ENCODE results near the gene PGS1. TPM values are rescaled to one million over a fixed set of nuclear protein-coding genes. Genes with fewer than 3 reads are reported as not detected.

The PGS1 gene
- total and polyA plus RNA-seq, 2 of the 8 experiments (the other 6 are each of a cell fraction or from before 2014, with no cell fraction given), result 46.7 to 60.0 TPM

DNA sequence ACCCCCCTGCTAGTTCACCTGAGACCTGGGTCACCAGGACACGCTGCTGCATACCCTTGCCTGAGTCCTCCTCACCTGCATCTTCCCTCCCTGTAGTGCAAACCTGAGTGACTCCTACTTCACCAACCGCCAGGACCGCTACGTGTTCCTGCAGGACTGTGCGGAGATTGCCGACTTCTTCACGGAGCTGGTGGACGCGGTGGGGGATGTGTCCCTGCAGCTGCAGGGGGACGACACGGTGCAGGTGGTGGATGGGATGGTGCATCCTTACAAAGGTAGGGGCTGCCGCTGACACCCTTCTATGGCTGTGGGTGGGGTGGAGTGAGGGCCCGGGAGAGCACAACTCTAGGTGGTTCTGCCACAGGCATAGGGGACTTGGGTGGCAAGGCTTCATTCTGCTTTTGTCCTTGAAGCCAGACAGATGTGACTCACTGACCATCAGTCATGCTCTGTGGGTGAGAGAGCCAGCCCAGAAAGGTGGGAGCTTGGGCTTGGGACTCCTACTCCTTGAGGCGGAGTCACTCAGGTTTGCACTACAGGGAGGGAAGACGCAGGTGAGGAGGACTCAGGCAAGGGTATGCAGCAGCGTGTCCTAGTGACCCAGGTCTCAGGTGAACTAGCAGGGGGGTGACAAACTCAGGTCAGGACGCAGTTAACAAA, 22.3 kb downstream of the PGS1 start (continued):
- no peak for TF ChIP-seq CTCF (IDR thresholded peaks at IDR 0.05; ENCODE audit: control extremely low read depth in 1 of 3, insufficient read depth in 1 of 3, low read depth in 1 of 3, low read length in 3 of 3)
- TF ChIP-seq POLR2A (IDR thresholded peaks at IDR 0.05; ENCODE audit: control extremely low read depth in 1 of 2, low read depth in 2 of 2, low read length in 2 of 2), result no peak
